GM12878 (cell line): Measurements from ENCODE around the gene NEU4. TPM values are rescaled to one million over a fixed set of nuclear protein-coding genes. Genes with fewer than 3 reads are reported as not detected.

Experiments used
- ATAC-seq: fragments of 200-7000 bp; cut with Tn5 transposase; 3 replicates; pipeline ENCODE4 v1.9.1; 2020; ENCODE audit warnings: mild to moderate bottlenecking, moderate library complexity
- BruUV-seq: library from RNA; stranded (reverse); fragments of 400-500 nt; replicated peaks from 2 replicates; lab custom pipeline; 2021; lab: Mats Ljungman, UMichigan
- CTCF ChIA-PET: fragments of 300-600 bp; sonication (Branson Sonifier 250); formaldehyde crosslinking; extraction: SDS; loops from one replicate; lab custom pipeline; 2021; ENCODE audit warnings: inconsistent platforms; lab: Yijun Ruan, JAX
- POLR2A ChIA-PET: fragments of 350-600 bp; formaldehyde crosslinking; extraction: SDS; loops from one replicate; lab custom pipeline; 2021; ENCODE audit warnings: inconsistent platforms; lab: Charles Lee
- RAD21 ChIA-PET: fragments of 300-600 bp; sonication (Branson Sonifier 250); formaldehyde crosslinking; loops from one replicate; lab custom pipeline; 2023; ENCODE audit warnings: antibody characterized with exemption; ENCODE audit not compliant: unreplicated experiment; lab: Charles Lee
- SMC1A ChIA-PET: fragments of 300-600 bp; sonication (Branson Sonifier 250); formaldehyde crosslinking; loops from one replicate; lab custom pipeline; 2023; ENCODE audit not compliant: unreplicated experiment, uncharacterized antibody; lab: Charles Lee
- DNase-seq: peaks from one replicate; pipeline ENCODE4 v3.0.0-alpha.2; 2011; ENCODE audit warnings: low read depth, low spot score
- FAIRE-seq: peaks from 3 replicates; lab custom pipeline; 2011; peaks lifted over from hg19 to GRCh38; lab: Jason Lieb, UNC
- H2AFZ ChIP-seq: 2 replicates; pipeline ENCODE4 v1.6.0; 2011; ENCODE audit warnings: low read depth, low read length, control low read depth; ENCODE audit not compliant: control insufficient read depth
- H3K27ac ChIP-seq: 2 replicates; pipeline ENCODE4 v1.5.1; 2011; ENCODE audit warnings: control low read depth; ENCODE audit not compliant: control insufficient read depth, insufficient read depth
- H3K27me3 ChIP-seq, 2 experiments: replicated peaks in 1 of 2; 2 replicates each; pipeline versions ENCODE4 v1.6.0 to v1.6.1; 2011; ENCODE audit warnings: low read length in 1 of 2; ENCODE audit not compliant: control insufficient read depth in 2 of 2, insufficient read depth in 2 of 2
- H3K36me3 ChIP-seq, 2 experiments: 2 replicates each; pipeline ENCODE4 v1.5.1; 2011; ENCODE audit warnings: low read length in 1 of 2; ENCODE audit not compliant: control insufficient read depth in 2 of 2, insufficient read depth in 2 of 2
- H3K4me1 ChIP-seq: 2 replicates; pipeline ENCODE4 v1.6.1; 2011; ENCODE audit warnings: mild to moderate bottlenecking, low read length, moderate library complexity, mixed read lengths; ENCODE audit not compliant: control insufficient read depth, insufficient read depth
- H3K4me2 ChIP-seq: 2 replicates; pipeline ENCODE4 v1.6.0; 2011; ENCODE audit warnings: control low read depth; ENCODE audit not compliant: control insufficient read depth, insufficient read depth
- H3K4me3 ChIP-seq: fragments of 200-600 bp; sonication (generic); 2 replicates; pipeline ENCODE4 v1.5.1; 2016
- H3K79me2 ChIP-seq: 2 replicates; pipeline ENCODE4 v1.6.0; 2011; ENCODE audit warnings: low read length; ENCODE audit not compliant: control insufficient read depth, insufficient read depth
- H3K9ac ChIP-seq: 2 replicates; pipeline ENCODE4 v1.8.0; 2011; ENCODE audit warnings: low read length, control low read depth, mixed read lengths; ENCODE audit not compliant: control insufficient read depth, insufficient read depth
- H3K9me3 ChIP-seq: replicated peaks from 3 replicates; pipeline ENCODE4 v1.5.1; 2011; ENCODE audit warnings: mild to moderate bottlenecking, low read length; ENCODE audit not compliant: control insufficient read depth, insufficient read depth
- H4K20me1 ChIP-seq: 2 replicates; pipeline ENCODE4 v1.6.0; 2011; ENCODE audit not compliant: control insufficient read depth, insufficient read depth
- ASH2L ChIP-seq: fragments of 300-600, 200-600 bp; sonication (generic); IDR thresholded peaks from 2 replicates; pipeline ENCODE4 v1.6.1; 2017; ENCODE audit warnings: low read depth, mild to moderate bottlenecking, borderline replicate concordance
- E2F8 ChIP-seq: fragments of 450-650 bp; IDR thresholded peaks from 2 replicates; pipeline ENCODE4 v1.6.1; 2018; ENCODE audit warnings: mild to moderate bottlenecking, low read depth, moderate library complexity; ENCODE audit not compliant: partially characterized antibody
- EED ChIP-seq: sonication (generic); IDR thresholded peaks from 2 replicates; pipeline ENCODE4 v1.6.1; 2016; ENCODE audit warnings: antibody characterized with exemption, low read depth
- IKZF1 ChIP-seq: fragments of 450-650 bp; conservative IDR thresholded peaks from 2 replicates; pipeline ENCODE4 v1.6.1; 2017; ENCODE audit warnings: antibody characterized with exemption, mild to moderate bottlenecking
- IRF4 ChIP-seq: IDR thresholded peaks from 2 replicates; pipeline ENCODE4 v1.6.1; 2011; ENCODE audit warnings: low read depth, low read length
- LARP7 ChIP-seq: fragments of 450-650 bp; IDR thresholded peaks from 2 replicates; pipeline ENCODE4 v1.6.1; 2017; ENCODE audit warnings: mild to moderate bottlenecking
- NFYA ChIP-seq: IDR thresholded peaks from 2 replicates; pipeline ENCODE4 v1.6.1; 2011; ENCODE audit warnings: low read depth, mild to moderate bottlenecking, low read length, improper control_type of control experiment, borderline replicate concordance
- NRF1 ChIP-seq: conservative IDR thresholded peaks from 2 replicates; pipeline ENCODE4 v1.6.1; 2011; ENCODE audit warnings: mild to moderate bottlenecking, low read depth, low read length, improper control_type of control experiment
- PAX5 ChIP-seq: IDR thresholded peaks from 2 replicates; pipeline ENCODE4 v1.6.1; 2011; ENCODE audit warnings: low read depth, low read length, borderline replicate concordance
- POLR2A ChIP-seq: IDR thresholded peaks from 2 replicates; pipeline ENCODE4 v1.6.1; 2011; ENCODE audit warnings: low read depth, mild to moderate bottlenecking, low read length
- RFX5 ChIP-seq: IDR thresholded peaks from 2 replicates; pipeline ENCODE4 v1.6.1; 2011; ENCODE audit warnings: low read depth, low read length, improper control_type of control experiment
- SIN3A ChIP-seq: IDR thresholded peaks from 2 replicates; pipeline ENCODE4 v1.6.1; 2012; ENCODE audit warnings: low read depth, low read length, improper control_type of control experiment
- SIX5 ChIP-seq: IDR thresholded peaks from 2 replicates; pipeline ENCODE4 v1.6.1; 2011; ENCODE audit warnings: mild to moderate bottlenecking, low read depth, low read length, moderate library complexity; ENCODE audit not compliant: severe bottlenecking
- SRF ChIP-seq, 2 experiments: IDR thresholded peaks; 2 replicates each; pipeline ENCODE4 v1.6.1; 2011; ENCODE audit warnings: low read depth in 2 of 2, low read length in 2 of 2, mild to moderate bottlenecking in 1 of 2, moderate library complexity in 1 of 2
- ZBTB11 ChIP-seq: fragments of 450-650 bp; formaldehyde crosslinking; IDR thresholded peaks from 2 replicates; pipeline ENCODE4 v1.5.0; 2022; ENCODE audit warnings: mild to moderate bottlenecking, missing genetic modification characterization
- ZNF207 ChIP-seq: fragments of 450-650 bp; IDR thresholded peaks from 2 replicates; pipeline ENCODE4 v1.6.1; 2014; ENCODE audit warnings: antibody characterized with exemption, mild to moderate bottlenecking, borderline replicate concordance
- WGBS: methylation state at CpG from one replicate; pipeline ENCODE4 v1.1.6; 2016; ENCODE audit warnings: low lambda C conversion rate; ENCODE audit not compliant: insufficient replicate concordance, insufficient coverage; ENCODE audit errors: missing lambda C conversion rate; 5-methylcytosine and 5-hydroxymethylcytosine counted together
- in situ Hi-C: fragments of 300-500 bp; cut with MboI; formaldehyde crosslinking; loops from 9 replicates; pipeline ENCODE4 v1.14.3; 2018; ENCODE audit warnings: mixed read lengths
- intact Hi-C: fragments of 100-400 bp; cut with micrococcal nuclease; formaldehyde crosslinking; loops from one replicate; pipeline ENCODE4 v1.14.2; 2022; ENCODE audit not compliant: unreplicated experiment
- polyA plus RNA-seq, 11 experiments: library from polyadenylated mRNA; depleted of rRNA in 4 of 11; unstranded in 6 of 11; stranded (reverse) in 5 of 11; fragments of >200 nt; fragmentation: Nextera tagmentation in 4 of 11; fragmentation: Illumina TruSeq in 1 of 11; extraction: Ambion mirVana in 4 of 11; extraction: Trizol in 1 of 11; gene quantifications; 1 replicate in 1 of 11; 2 replicates in 10 of 11; pipeline versions ENCODE4 v1.2.1 to v1.2.3, GENCODE V29; 2011 to 2016; ENCODE audit warnings: inconsistent platforms in 2 of 11, missing spikeins in 2 of 11, low read depth in 1 of 11
- total RNA-seq, 4 experiments: library from RNA; depleted of rRNA in 3 of 4; stranded (reverse); fragments of >200 nt in 3 of 4; fragmentation: Illumina TruSeq in 1 of 4; extraction: Trizol in 1 of 4; gene quantifications; 2 replicates each; pipeline versions ENCODE4 v1.2.1 to v1.2.3, GENCODE V29; 2013 to 2021

NEU4 gene
- total and polyA plus RNA-seq, 10 of the 15 experiments (the other 5 are each of a cell fraction or from before 2014, with no cell fraction given) = 0.01 to 0.28 (median 0.14) TPM; not detected in 5

GRCh38 chr2:241849616-241850543 is 40.9 kb downstream of the NEU4 start (continued):
- TF ChIP-seq E2F8 = no peak
- TF ChIP-seq, all 136 proteins: peak for 0

- H3K4me2 ChIP-seq = no peak overlapping the region
- DNase-seq (no peak), FAIRE-seq (no peak), ATAC-seq (peak; percentile 12)
- in situ Hi-C loops = no loop called here
- no peaks in the 10 kb centered on the region for H3K27me3 ChIP-seq
- BruUV-seq = no TSS peak
- H3K27ac ChIP-seq = no peak overlapping the region
- no peaks in the 10 kb centered on the region for H3K79me2 ChIP-seq
- no peaks in the 10 kb centered on the region; the same call in 1 of the 2 replicates for H3K4me1 ChIP-seq
- 66% methylated on average over 27 of the region's 27 CpGs for WGBS
- intact Hi-C loops = no loop called here
- ChIA-PET RAD21 (no interaction called here), CTCF (no interaction called here), SMC1A (no interaction called here), POLR2A (no interaction called here)
- no peaks in the 10 kb centered on the region for H3K9me3 ChIP-seq
- H3K4me3 ChIP-seq = no peak overlapping the region
- H2AFZ ChIP-seq = no peak overlapping the region
- H4K20me1 ChIP-seq = no peaks in the 10 kb centered on the region
- no peak overlapping the region for H3K9ac ChIP-seq
- no peaks in the 10 kb centered on the region for H3K36me3 ChIP-seq
- TF ChIP-seq ZNF207 (no peak), ZBTB11 (CRISPR knock-in tag) (no peak), PAX5 (no peak), LARP7 (no peak), SRF (IDR thresholded peaks at IDR 0.05; ENCODE audit: low read depth in 2 of 2, low read length in 2 of 2) (no peak), SIN3A (no peak), SIX5 (no peak), IKZF1 (no peak), RFX5 (no peak), NRF1 (no peak), IRF4 (no peak), ASH2L (no peak), NFYA (no peak), EED (no peak), POLR2A (no peak; the same call in 1 of the 2 replicates)
Observed at GRCh38 chr2:241850544-241851324, 41.7 kb downstream of the NEU4 start.
